Liver (tissue), 9 donors: ENCODE measurements around the gene MYB. TPM values are rescaled to one million over a fixed set of nuclear protein-coding genes. Genes with fewer than 3 reads are reported as not detected.

Source experiments
- DNase-seq: peaks from one replicate; pipeline ENCODE4 v3.0.0-alpha.2; 2017; ENCODE audit warnings: low spot score
- H3K27ac ChIP-seq, 2 donors: one replicate each; pipeline ENCODE4 v1.7.0; 2013; ENCODE audit warnings: inconsistent platforms in 2 of 2, low read length in 2 of 2, control low read depth in 1 of 2, low read depth in 1 of 2, mild to moderate bottlenecking in 1 of 2
- H3K27me3 ChIP-seq, 4 donors: one replicate each; pipeline versions ENCODE4 v1.6.1 to v1.7.0; 2013; ENCODE audit warnings: low read length in 3 of 4, inconsistent platforms in 1 of 4, mild to moderate bottlenecking in 1 of 4, moderate library complexity in 1 of 4; ENCODE audit not compliant: control insufficient read depth in 4 of 4, insufficient read depth in 4 of 4
- H3K36me3 ChIP-seq, 4 donors: one replicate each; pipeline versions ENCODE4 v1.6.1 to v1.7.0; 2013; ENCODE audit warnings: low read length in 3 of 4, mild to moderate bottlenecking in 3 of 4, low read depth in 1 of 4, moderate library complexity in 1 of 4; ENCODE audit not compliant: control insufficient read depth in 4 of 4, insufficient read depth in 3 of 4
- H3K4me1 ChIP-seq, 4 donors: one replicate each; pipeline versions ENCODE4 v1.6.1 to v1.7.0; 2013; ENCODE audit warnings: low read length in 3 of 4, mild to moderate bottlenecking in 3 of 4, moderate library complexity in 1 of 4; ENCODE audit not compliant: control insufficient read depth in 4 of 4, insufficient read depth in 4 of 4
- H3K4me3 ChIP-seq, 3 donors: one replicate each; pipeline versions ENCODE4 v1.6.1 to v1.7.0; 2013; ENCODE audit warnings: low read length in 3 of 3, control low read depth in 1 of 3, low read depth in 1 of 3, mild to moderate bottlenecking in 1 of 3
- H3K9ac ChIP-seq, 2 donors: one replicate each; pipeline ENCODE4 v1.7.0; 2013; ENCODE audit warnings: low read length in 2 of 2, mild to moderate bottlenecking in 2 of 2, moderate library complexity in 2 of 2, control low read depth in 1 of 2, low read depth in 1 of 2
- H3K9me3 ChIP-seq, 4 donors: one replicate each; pipeline versions ENCODE4 v1.6.1 to v1.7.0; 2013; ENCODE audit warnings: low read length in 3 of 4; ENCODE audit not compliant: control insufficient read depth in 4 of 4
- EGR1 ChIP-seq, 2 donors: IDR thresholded peaks; 2 replicates each; pipeline ENCODE4 v1.6.1; 2016 to 2018; ENCODE audit warnings: antibody characterized with exemption in 2 of 2, low read depth in 2 of 2
- FOXA2 ChIP-seq: IDR thresholded peaks from 2 replicates; pipeline ENCODE4 v1.6.1; 2016; ENCODE audit warnings: antibody characterized with exemption
- HNF4A ChIP-seq, 2 donors: conservative IDR thresholded peaks; 2 replicates each; pipeline ENCODE4 v1.6.1; 2016; ENCODE audit warnings: antibody characterized with exemption in 2 of 2, mild to moderate bottlenecking in 2 of 2
- HNF4G ChIP-seq: IDR thresholded peaks from 2 replicates; pipeline ENCODE4 v1.6.1; 2016; ENCODE audit warnings: antibody characterized with exemption
- JUND ChIP-seq, 2 donors: IDR thresholded peaks; 2 replicates each; pipeline ENCODE4 v1.6.1; 2016; ENCODE audit warnings: antibody characterized with exemption in 2 of 2
- NR2F2 ChIP-seq: IDR thresholded peaks from 2 replicates; pipeline ENCODE4 v1.6.1; 2016; ENCODE audit warnings: antibody characterized with exemption
- RAD21 ChIP-seq, 2 donors: IDR thresholded peaks; 2 replicates each; pipeline ENCODE4 v1.6.1; 2016; ENCODE audit warnings: antibody characterized with exemption in 2 of 2, mild to moderate bottlenecking in 2 of 2
- RXRA ChIP-seq, 2 donors: IDR thresholded peaks; 2 replicates each; pipeline ENCODE4 v1.6.1; 2017 to 2018; ENCODE audit warnings: antibody characterized with exemption in 2 of 2, mild to moderate bottlenecking in 1 of 2
- TAF1 ChIP-seq: conservative IDR thresholded peaks from 2 replicates; pipeline ENCODE4 v1.6.1; 2016; ENCODE audit warnings: antibody characterized with exemption, mild to moderate bottlenecking
- WGBS: extraction: QIAGEN DNeasy Blood & Tissue Kit; methylation state at CpG from one replicate; pipeline ENCODE4 v1.1.7; 2013; 5-methylcytosine and 5-hydroxymethylcytosine counted together
- polyA plus RNA-seq, 2 donors: library from polyadenylated mRNA; stranded (reverse) in 1 of 2; unstranded in 1 of 2; fragments of 200-250 nt in 1 of 2; fragments of >200 nt in 1 of 2; fragmentation: Nextera tagmentation in 1 of 2; extraction: Ambion mirVana in 1 of 2; gene quantifications; one replicate each; pipeline versions ENCODE4 v1.2.1 to v1.2.3, GENCODE V29; 2013 to 2015
- total RNA-seq, 2 donors: library from RNA; depleted of rRNA; stranded (reverse); fragments of >200 nt; gene quantifications; one replicate each; pipeline ENCODE4 v1.2.3, GENCODE V29; 2014
- TF ChIP-seq, protein P1 (sequence below): IDR thresholded peaks from 2 replicates; pipeline ENCODE4 v1.6.1; 2016; ENCODE audit warnings: antibody characterized with exemption
- TF ChIP-seq, protein P2 (sequence below): IDR thresholded peaks from 2 replicates; pipeline ENCODE4 v1.6.1; 2016; ENCODE audit warnings: antibody characterized with exemption
- TF ChIP-seq, protein P3 (sequence below): fragments of 150-350 bp; IDR thresholded peaks from 2 replicates; pipeline ENCODE4 v1.5.1; 2017; ENCODE audit warnings: improper control_type of control experiment, low read depth, low read length; ENCODE audit not compliant: missing input control
- TF ChIP-seq, protein P4 (sequence below): IDR thresholded peaks from 2 replicates; pipeline ENCODE4 v1.6.1; 2016; ENCODE audit warnings: antibody characterized with exemption
- donor health status: healthy.
- donor health status: healthy.
- donor health status: healthy.
- donor health status: healthy.
- donor health status: healthy.

MYB gene
- total and polyA plus RNA-seq, 4 donors: 0.08 to 19.8 (median 0.11) TPM

DNA sequence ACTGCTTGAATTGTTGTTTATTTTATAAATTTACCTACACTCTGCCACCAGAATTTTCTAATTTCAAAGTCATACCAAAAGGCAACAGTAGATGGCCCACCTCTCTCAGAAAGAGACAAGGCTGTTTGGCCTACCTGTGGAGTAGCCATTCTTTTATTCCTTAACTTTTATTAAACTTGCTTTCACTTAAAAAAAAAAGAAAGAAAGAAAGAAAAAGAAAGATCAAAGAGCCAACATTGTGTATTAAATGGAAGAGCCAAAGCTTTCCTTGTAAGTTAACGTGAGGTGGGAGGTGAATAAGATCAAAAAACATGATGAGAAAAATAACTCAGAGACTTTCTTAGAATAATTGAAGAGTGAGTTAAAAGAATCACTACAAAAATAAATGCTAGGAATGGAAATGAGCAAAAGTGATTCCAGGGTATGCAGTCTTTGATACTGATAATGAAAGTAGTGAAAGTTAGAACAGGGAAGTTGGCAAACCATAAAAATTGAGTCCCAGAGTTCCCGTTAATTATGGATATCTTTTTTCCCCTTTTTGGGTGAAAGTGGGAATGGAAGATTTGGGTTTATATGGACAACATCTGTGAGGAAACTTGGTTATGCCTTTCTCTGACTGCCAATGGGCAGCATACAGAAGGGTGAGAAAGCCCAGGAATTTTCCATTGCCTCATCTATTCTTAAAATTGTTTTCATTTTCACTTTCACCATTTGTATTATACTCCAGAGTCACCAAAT, 35.9 kb upstream of the MYB start:
- WGBS: 71% methylated on average over 2 of the region's 2 CpGs
- Histone ChIP-seq H3K27me3 (no peaks in the 10 kb centered on the region), H3K27ac (no peak overlapping the region), H3K36me3 (no peaks in the 10 kb centered on the region), H3K9ac (peak overlapping the region in 1 of 2 donors; percentile 19), H3K9me3 (no peaks in the 10 kb centered on the region), H3K4me1 (peaks cover 0 to 5% (median under 1%) of the 10 kb centered on the region in 4 donors), H3K4me3 (no peak overlapping the region)
- TF ChIP-seq JUND (IDR thresholded peaks at IDR 0.05) (peak in 1 of 2 donors; percentile 60), RAD21 (IDR thresholded peaks at IDR 0.05) (peak; percentile 89 to 90), FOXA2 (no peak), HNF4A (conservative IDR thresholded peaks at IDR 0.05) (peak in 1 of 2 donors; percentile 2), HNF4G (no peak)
- TF ChIP-seq, protein P1, sequence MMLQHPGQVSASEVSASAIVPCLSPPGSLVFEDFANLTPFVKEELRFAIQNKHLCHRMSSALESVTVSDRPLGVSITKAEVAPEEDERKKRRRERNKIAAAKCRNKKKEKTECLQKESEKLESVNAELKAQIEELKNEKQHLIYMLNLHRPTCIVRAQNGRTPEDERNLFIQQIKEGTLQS: peak; percentile 60
- TF ChIP-seq, protein P2, sequence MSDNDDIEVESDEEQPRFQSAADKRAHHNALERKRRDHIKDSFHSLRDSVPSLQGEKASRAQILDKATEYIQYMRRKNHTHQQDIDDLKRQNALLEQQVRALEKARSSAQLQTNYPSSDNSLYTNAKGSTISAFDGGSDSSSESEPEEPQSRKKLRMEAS: no peak
- TF ChIP-seq, protein P3, sequence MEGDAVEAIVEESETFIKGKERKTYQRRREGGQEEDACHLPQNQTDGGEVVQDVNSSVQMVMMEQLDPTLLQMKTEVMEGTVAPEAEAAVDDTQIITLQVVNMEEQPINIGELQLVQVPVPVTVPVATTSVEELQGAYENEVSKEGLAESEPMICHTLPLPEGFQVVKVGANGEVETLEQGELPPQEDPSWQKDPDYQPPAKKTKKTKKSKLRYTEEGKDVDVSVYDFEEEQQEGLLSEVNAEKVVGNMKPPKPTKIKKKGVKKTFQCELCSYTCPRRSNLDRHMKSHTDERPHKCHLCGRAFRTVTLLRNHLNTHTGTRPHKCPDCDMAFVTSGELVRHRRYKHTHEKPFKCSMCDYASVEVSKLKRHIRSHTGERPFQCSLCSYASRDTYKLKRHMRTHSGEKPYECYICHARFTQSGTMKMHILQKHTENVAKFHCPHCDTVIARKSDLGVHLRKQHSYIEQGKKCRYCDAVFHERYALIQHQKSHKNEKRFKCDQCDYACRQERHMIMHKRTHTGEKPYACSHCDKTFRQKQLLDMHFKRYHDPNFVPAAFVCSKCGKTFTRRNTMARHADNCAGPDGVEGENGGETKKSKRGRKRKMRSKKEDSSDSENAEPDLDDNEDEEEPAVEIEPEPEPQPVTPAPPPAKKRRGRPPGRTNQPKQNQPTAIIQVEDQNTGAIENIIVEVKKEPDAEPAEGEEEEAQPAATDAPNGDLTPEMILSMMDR: peak; percentile 70
- no peak for DNase-seq

DNA sequence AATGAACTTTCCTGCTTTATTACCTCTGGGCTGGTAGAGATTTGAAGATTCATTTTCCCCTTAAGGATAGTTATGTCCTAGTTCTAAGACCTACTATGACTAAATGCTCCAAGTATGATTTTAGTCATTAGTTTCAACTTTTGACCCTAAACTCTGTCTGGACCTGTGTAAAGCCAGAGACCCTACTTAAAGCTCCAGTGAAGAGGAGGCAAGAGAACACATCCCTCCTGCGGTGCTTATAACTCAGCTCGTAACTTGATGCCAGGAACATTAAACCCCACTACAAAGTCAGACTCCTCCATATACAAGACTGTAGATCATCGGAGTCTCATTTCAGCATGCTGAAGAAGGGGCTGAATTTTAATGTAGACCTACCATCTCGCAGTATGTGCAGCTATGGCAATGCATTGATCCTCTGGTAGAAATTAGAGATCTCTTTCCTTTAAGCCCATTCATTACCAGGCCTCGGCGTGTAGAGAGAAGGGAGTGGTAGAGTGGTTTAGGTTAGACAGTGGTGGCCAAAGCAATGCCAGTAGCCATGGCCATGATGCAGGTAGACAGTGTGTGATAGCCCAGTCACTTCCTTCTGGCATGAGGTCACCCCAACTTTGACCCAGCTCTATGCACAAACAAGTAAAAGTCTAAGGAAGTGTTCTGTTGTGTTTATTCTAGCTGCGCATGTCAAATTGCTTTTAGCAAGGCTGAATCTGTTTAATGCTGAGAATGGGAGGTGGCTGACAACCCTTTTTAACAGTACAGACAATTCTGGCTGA, 34.8 kb upstream of the MYB start:
- Histone ChIP-seq H3K36me3 (no peaks in the 10 kb centered on the region), H3K27ac (no peak overlapping the region), H3K4me1 (peaks cover 0 to 5% (median under 1%) of the 10 kb centered on the region in 4 donors), H3K9ac (no peak overlapping the region), H3K9me3 (no peaks in the 10 kb centered on the region), H3K4me3 (no peak overlapping the region), H3K27me3 (no peaks in the 10 kb centered on the region)
- DNase-seq: no peak
- no peak for TF ChIP-seq HNF4G
- no peak for TF ChIP-seq NR2F2
- no peak for TF ChIP-seq EGR1 (IDR thresholded peaks at IDR 0.05; ENCODE audit: low read depth in 2 of 2)
- TF ChIP-seq RAD21 (IDR thresholded peaks at IDR 0.05): no peak
- TF ChIP-seq, protein P4, sequence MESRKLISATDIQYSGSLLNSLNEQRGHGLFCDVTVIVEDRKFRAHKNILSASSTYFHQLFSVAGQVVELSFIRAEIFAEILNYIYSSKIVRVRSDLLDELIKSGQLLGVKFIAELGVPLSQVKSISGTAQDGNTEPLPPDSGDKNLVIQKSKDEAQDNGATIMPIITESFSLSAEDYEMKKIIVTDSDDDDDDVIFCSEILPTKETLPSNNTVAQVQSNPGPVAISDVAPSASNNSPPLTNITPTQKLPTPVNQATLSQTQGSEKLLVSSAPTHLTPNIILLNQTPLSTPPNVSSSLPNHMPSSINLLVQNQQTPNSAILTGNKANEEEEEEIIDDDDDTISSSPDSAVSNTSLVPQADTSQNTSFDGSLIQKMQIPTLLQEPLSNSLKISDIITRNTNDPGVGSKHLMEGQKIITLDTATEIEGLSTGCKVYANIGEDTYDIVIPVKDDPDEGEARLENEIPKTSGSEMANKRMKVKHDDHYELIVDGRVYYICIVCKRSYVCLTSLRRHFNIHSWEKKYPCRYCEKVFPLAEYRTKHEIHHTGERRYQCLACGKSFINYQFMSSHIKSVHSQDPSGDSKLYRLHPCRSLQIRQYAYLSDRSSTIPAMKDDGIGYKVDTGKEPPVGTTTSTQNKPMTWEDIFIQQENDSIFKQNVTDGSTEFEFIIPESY: no peak
- TF ChIP-seq, protein P3: no peak
- TF ChIP-seq RXRA (IDR thresholded peaks at IDR 0.05): no peak
- TF ChIP-seq TAF1: no peak
- WGBS: 94% methylated on average over 7 of the region's 7 CpGs
